Endothelial cell of umbilical vein (primary cell): ENCODE results near the gene C1R. TPM values are rescaled to one million over a fixed set of nuclear protein-coding genes. Genes with fewer than 3 reads are reported as not detected.

Experiments
- BruUV-seq: library from RNA; stranded (reverse); fragments of 400-500 nt; replicated peaks from 2 replicates; lab custom pipeline; 2021; lab: Mats Ljungman, UMichigan
- CTCF ChIA-PET: fragments of 300-600, 350-600 bp; sonication (Branson Sonifier 250); formaldehyde crosslinking; loops from one replicate; lab custom pipeline; 2021; ENCODE audit warnings: antibody characterized with exemption, inconsistent platforms; lab: Charles Lee
- POLR2A ChIA-PET: fragments of 300-600, 350-600 bp; sonication (Branson Sonifier 250); formaldehyde crosslinking; loops from one replicate; lab custom pipeline; 2021; ENCODE audit warnings: antibody characterized with exemption, inconsistent platforms; lab: Charles Lee
- DNase-seq: peaks from one replicate; pipeline ENCODE4 v3.0.0-alpha.2; 2011; ENCODE audit warnings: low read depth, low spot score
- FAIRE-seq: peaks from 2 replicates; lab custom pipeline; 2011; peaks lifted over from hg19 to GRCh38; lab: Jason Lieb, UNC
- H2AFZ ChIP-seq: 2 replicates; pipeline ENCODE4 v1.6.0; 2012; ENCODE audit warnings: low read depth, low read length, control low read depth, inconsistent platforms
- H3K27ac ChIP-seq: 2 replicates; pipeline ENCODE4 v1.5.1; 2011; ENCODE audit warnings: low read depth, mild to moderate bottlenecking, control low read depth, low read length, moderate library complexity; ENCODE audit not compliant: insufficient read depth
- H3K27me3 ChIP-seq, 2 experiments: 2 replicates each; pipeline versions ENCODE4 v1.6.0 to v1.6.1; 2011; ENCODE audit warnings: low read length in 2 of 2, mixed read lengths in 1 of 2; ENCODE audit not compliant: control insufficient read depth in 2 of 2, insufficient read depth in 2 of 2
- H3K36me3 ChIP-seq, 2 experiments: 2 replicates in 1 of 2; 3 replicates in 1 of 2; pipeline ENCODE4 v1.5.1; 2011; ENCODE audit warnings: low read length in 2 of 2, mild to moderate bottlenecking in 1 of 2, moderate library complexity in 1 of 2; ENCODE audit not compliant: control insufficient read depth in 2 of 2, insufficient read depth in 2 of 2; ENCODE audit errors: extremely low read depth in 1 of 2
- H3K4me1 ChIP-seq: 3 replicates; pipeline ENCODE4 v1.5.1; 2011; ENCODE audit warnings: mild to moderate bottlenecking, low read length; ENCODE audit not compliant: control insufficient read depth, insufficient read depth; ENCODE audit errors: extremely low read depth
- H3K4me2 ChIP-seq: 2 replicates; pipeline ENCODE4 v1.6.1; 2011; ENCODE audit warnings: low read length, control low read depth, mixed read lengths; ENCODE audit not compliant: insufficient read depth
- H3K4me3 ChIP-seq, 3 experiments: fragments of 200-600 bp in 1 of 3; sonication (generic), shearing (Covaris generic) in 1 of 3; replicated peaks in 1 of 3; 2 replicates each; pipeline ENCODE4 v1.5.1; 2011 to 2016; ENCODE audit warnings: control low read depth in 3 of 3, low read length in 3 of 3, mild to moderate bottlenecking in 2 of 3, inconsistent platforms in 1 of 3, low read depth in 1 of 3, moderate library complexity in 1 of 3; ENCODE audit not compliant: insufficient read depth in 1 of 3
- H3K79me2 ChIP-seq: 2 replicates; pipeline ENCODE4 v1.6.0; 2012; ENCODE audit warnings: low read length, inconsistent platforms; ENCODE audit not compliant: control insufficient read depth, insufficient read depth
- H3K9ac ChIP-seq: replicated peaks from 2 replicates; pipeline ENCODE3; 2011; ENCODE audit warnings: low read length, control low read depth; ENCODE audit not compliant: insufficient read depth; ENCODE audit errors: extremely low read depth
- H3K9me1 ChIP-seq: replicated peaks from 3 replicates; pipeline ENCODE4 v1.6.0; 2011; ENCODE audit warnings: mild to moderate bottlenecking, low read length; ENCODE audit not compliant: control insufficient read depth, insufficient read depth; ENCODE audit errors: extremely low read depth
- H3K9me3 ChIP-seq: replicated peaks from 2 replicates; pipeline ENCODE4 v1.5.1; 2012; ENCODE audit warnings: low read length, inconsistent platforms; ENCODE audit not compliant: control insufficient read depth, insufficient read depth
- H4K20me1 ChIP-seq: replicated peaks from 2 replicates; pipeline ENCODE3; 2011; ENCODE audit warnings: mild to moderate bottlenecking, low read length; ENCODE audit not compliant: control insufficient read depth, insufficient read depth; ENCODE audit errors: extremely low read depth
- EZH2 ChIP-seq: IDR thresholded peaks from 2 replicates; pipeline ENCODE4 v1.6.1; 2012; ENCODE audit warnings: borderline replicate concordance, low read depth, mild to moderate bottlenecking, moderate library complexity, low read length, inconsistent platforms; ENCODE audit not compliant: severe bottlenecking
- FOS ChIP-seq: IDR thresholded peaks from 2 replicates; pipeline ENCODE4 v1.6.1; 2011; ENCODE audit warnings: mild to moderate bottlenecking, low read length, moderate library complexity, borderline replicate concordance; ENCODE audit not compliant: insufficient read depth
- GATA2 ChIP-seq: IDR thresholded peaks from 2 replicates; pipeline ENCODE4 v1.7.0; 2011; ENCODE audit warnings: low read depth, mild to moderate bottlenecking, moderate library complexity, mixed read lengths, low read length; ENCODE audit not compliant: insufficient read length, insufficient read depth
- JUN ChIP-seq: IDR thresholded peaks from 2 replicates; pipeline ENCODE4 v1.6.1; 2011; ENCODE audit warnings: borderline replicate concordance, low read depth; ENCODE audit not compliant: insufficient read length, insufficient read depth
- MYC ChIP-seq: IDR thresholded peaks from one replicate; pipeline ENCODE4 v1.6.1; 2011; ENCODE audit warnings: mild to moderate bottlenecking, low read depth, low read length
- POLR2A ChIP-seq: IDR thresholded peaks from 2 replicates; pipeline ENCODE4 v1.6.1; 2012; ENCODE audit warnings: low read depth, mild to moderate bottlenecking, control low read depth, low read length
- POLR2AphosphoS5 ChIP-seq: IDR thresholded peaks from 2 replicates; pipeline ENCODE4 v1.6.1; 2012; ENCODE audit warnings: low read depth, mild to moderate bottlenecking, control low read depth, low read length, moderate library complexity; ENCODE audit not compliant: insufficient read depth
- dilution Hi-C: fragments of 300-500 bp; cut with MboI; formaldehyde crosslinking; loops from one replicate; pipeline ENCODE4 v1.15.0; 2019; ENCODE audit warnings: low sequenced_read_pairs; ENCODE audit not compliant: extremely low pct_ligation_motif_present
- intact Hi-C: fragments of 100-400 bp; cut with micrococcal nuclease; formaldehyde crosslinking; loops from one replicate; pipeline ENCODE4 v1.10.0; 2022
- polyA plus RNA-seq, 4 experiments: library from polyadenylated mRNA; depleted of rRNA in 3 of 4; stranded (reverse) in 3 of 4; unstranded in 1 of 4; fragments of >200 nt; gene quantifications; 2 replicates each; pipeline versions ENCODE4 v1.2.1 to v1.2.3, GENCODE V29; 2011 to 2012; ENCODE audit warnings: missing spikeins in 1 of 4
- total RNA-seq: library from RNA; stranded (reverse); gene quantifications from 2 replicates; pipeline ENCODE4 v1.2.3, GENCODE V29; 2021
- TF ChIP-seq, protein P1 (sequence below), 2 donors: IDR thresholded peaks; 1 replicate in 1 of 2; 2 replicates in 1 of 2; pipeline ENCODE4 v1.5.1; 2011; ENCODE audit warnings: low read length in 2 of 2, mild to moderate bottlenecking in 2 of 2, moderate library complexity in 2 of 2, control low read depth in 1 of 2, inconsistent platforms in 1 of 2, low read depth in 1 of 2; ENCODE audit not compliant: insufficient read depth in 1 of 2; ENCODE audit errors: extremely low read depth in 1 of 2
- TF ChIP-seq, protein P2 (sequence below): IDR thresholded peaks from 2 replicates; pipeline ENCODE4 v1.6.1; 2011; ENCODE audit not compliant: insufficient read depth, insufficient read length

Gene C1R
- total and polyA plus RNA-seq, 2 donors (not counting 3 experiments of a cell fraction or from before 2014, with no cell fraction given), result 3.6 to 5.8 TPM

DNA sequence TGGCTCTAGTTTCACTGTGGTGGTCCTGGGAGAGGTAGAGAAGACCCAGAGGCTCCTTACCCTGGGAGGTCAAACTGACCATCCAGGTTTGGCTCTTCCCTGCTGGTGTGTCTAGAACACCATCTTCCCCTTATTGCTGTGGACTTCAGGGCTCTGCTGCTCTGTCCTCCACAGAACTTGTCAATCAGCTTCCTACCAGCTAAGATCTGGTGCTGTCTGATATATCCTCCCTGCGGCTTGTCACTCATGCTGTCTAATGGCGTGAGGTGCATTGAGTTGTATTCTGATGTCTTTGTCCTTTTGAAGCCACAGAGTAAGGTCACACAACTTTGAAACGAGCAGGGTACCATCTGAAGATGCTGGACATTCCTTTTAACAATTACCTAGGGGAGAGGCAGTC lies 24.0 kb upstream of the C1R start:
- BruUV-seq, result no TSS peak
- H3K9me3 ChIP-seq, result no peaks in the 10 kb centered on the region
- no peak overlapping the region for H2AFZ ChIP-seq
- H3K9me1 ChIP-seq, result no peaks in the 10 kb centered on the region
- FAIRE-seq (no peak), DNase-seq (no peak)
- no peaks in the 10 kb centered on the region for H3K4me1 ChIP-seq
- H3K4me2 ChIP-seq, result no peak overlapping the region
- ChIA-PET POLR2A (no interaction called here), CTCF (no interaction called here)
- no peak for TF ChIP-seq EZH2
- TF ChIP-seq FOS, result no peak
- TF ChIP-seq, protein P1, sequence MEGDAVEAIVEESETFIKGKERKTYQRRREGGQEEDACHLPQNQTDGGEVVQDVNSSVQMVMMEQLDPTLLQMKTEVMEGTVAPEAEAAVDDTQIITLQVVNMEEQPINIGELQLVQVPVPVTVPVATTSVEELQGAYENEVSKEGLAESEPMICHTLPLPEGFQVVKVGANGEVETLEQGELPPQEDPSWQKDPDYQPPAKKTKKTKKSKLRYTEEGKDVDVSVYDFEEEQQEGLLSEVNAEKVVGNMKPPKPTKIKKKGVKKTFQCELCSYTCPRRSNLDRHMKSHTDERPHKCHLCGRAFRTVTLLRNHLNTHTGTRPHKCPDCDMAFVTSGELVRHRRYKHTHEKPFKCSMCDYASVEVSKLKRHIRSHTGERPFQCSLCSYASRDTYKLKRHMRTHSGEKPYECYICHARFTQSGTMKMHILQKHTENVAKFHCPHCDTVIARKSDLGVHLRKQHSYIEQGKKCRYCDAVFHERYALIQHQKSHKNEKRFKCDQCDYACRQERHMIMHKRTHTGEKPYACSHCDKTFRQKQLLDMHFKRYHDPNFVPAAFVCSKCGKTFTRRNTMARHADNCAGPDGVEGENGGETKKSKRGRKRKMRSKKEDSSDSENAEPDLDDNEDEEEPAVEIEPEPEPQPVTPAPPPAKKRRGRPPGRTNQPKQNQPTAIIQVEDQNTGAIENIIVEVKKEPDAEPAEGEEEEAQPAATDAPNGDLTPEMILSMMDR (IDR thresholded peaks at IDR 0.05; ENCODE audit: extremely low read depth in 1 of 2, insufficient read depth in 1 of 2, low read depth in 1 of 2, low read length in 2 of 2), result no peak
- TF ChIP-seq JUN, result no peak
- TF ChIP-seq, protein P2, sequence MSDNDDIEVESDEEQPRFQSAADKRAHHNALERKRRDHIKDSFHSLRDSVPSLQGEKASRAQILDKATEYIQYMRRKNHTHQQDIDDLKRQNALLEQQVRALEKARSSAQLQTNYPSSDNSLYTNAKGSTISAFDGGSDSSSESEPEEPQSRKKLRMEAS, result no peak
- TF ChIP-seq MYC, result no peak
- TF ChIP-seq POLR2AphosphoS5, result no peak
- TF ChIP-seq POLR2A, result no peak
- no peak for TF ChIP-seq GATA2
- H4K20me1 ChIP-seq, result no peaks in the 10 kb centered on the region
- no peak overlapping the region for H3K9ac ChIP-seq
- H3K27ac ChIP-seq, result no peak overlapping the region
- no peaks in the 10 kb centered on the region for H3K27me3 ChIP-seq
- dilution Hi-C loops (no loop called here), intact Hi-C loops (no loop called here)
- no peak overlapping the region for H3K4me3 ChIP-seq
- H3K79me2 ChIP-seq, result no peaks in the 10 kb centered on the region
- H3K36me3 ChIP-seq, result no peaks in the 10 kb centered on the region
